22Rv1 (cell line): ENCODE data around the gene MRPL53.
"Not testable (repeated sequence)": the region's sequence is repeated elsewhere in the genome, so short reads cannot be mapped to it uniquely, and the experiment has no call there.

Experiments
- ZFX ChIP-seq: fragments of 450-650 bp; IDR thresholded peaks from 2 replicates; pipeline ENCODE4 v1.6.1; 2017; ENCODE audit warnings: antibody characterized with exemption, borderline replicate concordance
- TF ChIP-seq, protein P1 (sequence below): fragments of 450-650 bp; IDR thresholded peaks from 2 replicates; pipeline ENCODE4 v1.5.1; 2017; ENCODE audit warnings: mild to moderate bottlenecking

DNA sequence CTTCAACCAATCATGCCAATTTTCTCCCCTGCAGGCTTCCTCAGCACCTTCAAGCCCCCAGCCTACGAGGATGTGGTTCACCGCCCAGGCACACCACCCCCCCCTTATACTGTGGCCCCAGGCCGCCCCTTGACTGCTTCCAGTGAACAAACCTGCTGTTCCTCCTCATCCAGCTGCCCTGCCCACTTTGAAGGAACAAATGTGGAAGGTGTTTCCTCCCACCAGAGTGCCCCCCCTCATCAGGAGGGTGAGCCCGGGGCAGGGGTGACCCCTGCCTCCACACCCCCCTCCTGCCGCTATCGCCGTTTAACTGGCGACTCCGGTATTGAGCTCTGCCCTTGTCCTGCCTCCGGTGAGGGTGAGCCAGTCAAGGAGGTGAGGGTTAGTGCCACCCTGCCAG is 12.3 kb downstream of the MRPL53 start:
- TF ChIP-seq, protein P1, sequence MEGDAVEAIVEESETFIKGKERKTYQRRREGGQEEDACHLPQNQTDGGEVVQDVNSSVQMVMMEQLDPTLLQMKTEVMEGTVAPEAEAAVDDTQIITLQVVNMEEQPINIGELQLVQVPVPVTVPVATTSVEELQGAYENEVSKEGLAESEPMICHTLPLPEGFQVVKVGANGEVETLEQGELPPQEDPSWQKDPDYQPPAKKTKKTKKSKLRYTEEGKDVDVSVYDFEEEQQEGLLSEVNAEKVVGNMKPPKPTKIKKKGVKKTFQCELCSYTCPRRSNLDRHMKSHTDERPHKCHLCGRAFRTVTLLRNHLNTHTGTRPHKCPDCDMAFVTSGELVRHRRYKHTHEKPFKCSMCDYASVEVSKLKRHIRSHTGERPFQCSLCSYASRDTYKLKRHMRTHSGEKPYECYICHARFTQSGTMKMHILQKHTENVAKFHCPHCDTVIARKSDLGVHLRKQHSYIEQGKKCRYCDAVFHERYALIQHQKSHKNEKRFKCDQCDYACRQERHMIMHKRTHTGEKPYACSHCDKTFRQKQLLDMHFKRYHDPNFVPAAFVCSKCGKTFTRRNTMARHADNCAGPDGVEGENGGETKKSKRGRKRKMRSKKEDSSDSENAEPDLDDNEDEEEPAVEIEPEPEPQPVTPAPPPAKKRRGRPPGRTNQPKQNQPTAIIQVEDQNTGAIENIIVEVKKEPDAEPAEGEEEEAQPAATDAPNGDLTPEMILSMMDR, result not testable (repeated sequence)
- TF ChIP-seq ZFX, result not testable (repeated sequence)
